ENCODE measurements around the gene MAP3K7. TPM values are rescaled to one million over a fixed set of nuclear protein-coding genes. Genes with fewer than 3 reads are reported as not detected.

Gene MAP3K7
- total RNA-seq, 2 donors from 2014 or later = 40.1 to 50.9 TPM

- no peak overlapping the region for H3K4me3 ChIP-seq (ENCODE audit: low read length)
- 70 to 77% methylated on average over 9 to 17 of the region's 17 CpGs for WGBS, 2 experiments (ENCODE audit: insufficient coverage in 1 of 2, insufficient read length in 1 of 2)
These were observed 90.4 kb downstream of the MAP3K7 start for GRCh38 chr6:90496258-90497016.

GRCh38 chr6:90495216-90495817 lies 91.6 kb downstream of the MAP3K7 start:
- Mint-ChIP-seq H3K27me3 (ENCODE audit: insufficient read depth) (no peaks in the 10 kb centered on the region), H3K4me1 (peaks cover 26% of the 10 kb centered on the region), H3K9me3 (no peaks in the 10 kb centered on the region), H3K4me3 (no peak overlapping the region), H3K36me3 (ENCODE audit: low read depth) (no peaks in the 10 kb centered on the region), H3K27ac (no peak overlapping the region)
- no peaks in the 10 kb centered on the region for H3K27me3 ChIP-seq (ENCODE audit: control insufficient read depth, insufficient read depth, low read length, poor library complexity, severe bottlenecking)
- no peak overlapping the region for H3K9ac ChIP-seq (ENCODE audit: extremely low read depth, low read length, poor library complexity, severe bottlenecking)
- H3K36me3 ChIP-seq (ENCODE audit: control insufficient read depth, insufficient read depth, low read length) = no peaks in the 10 kb centered on the region
- H3K27ac ChIP-seq (ENCODE audit: low read depth, low read length) = no peak overlapping the region
- no peak overlapping the region for H3K4me3 ChIP-seq (ENCODE audit: low read length)
- 60 to 78% methylated on average over 4 to 9 of the region's 9 CpGs for WGBS, 2 experiments (ENCODE audit: insufficient coverage in 1 of 2, insufficient read length in 1 of 2)
- no peaks in the 10 kb centered on the region for H3K9me3 ChIP-seq (ENCODE audit: control insufficient read depth, low read length)
- TF ChIP-seq CTCF (conservative IDR thresholded peaks at IDR 0.05) = no peak
- DNase-seq = peak; percentile 72
- H3K4me1 ChIP-seq (ENCODE audit: control insufficient read depth, insufficient read depth, low read length) = peaks cover 10% of the 10 kb centered on the region

More at GRCh38 chr6:90496258-90497016, 90.4 kb downstream of the MAP3K7 start:
- peak; percentile 55 for DNase-seq
- no peaks in the 10 kb centered on the region for H3K36me3 Mint-ChIP-seq (ENCODE audit: low read depth)
- H3K9me3 Mint-ChIP-seq = no peaks in the 10 kb centered on the region
- Histone ChIP-seq H3K9ac (ENCODE audit: extremely low read depth, low read length, poor library complexity, severe bottlenecking) (no peak overlapping the region), H3K9me3 (ENCODE audit: control insufficient read depth, low read length) (no peaks in the 10 kb centered on the region), H3K36me3 (ENCODE audit: control insufficient read depth, insufficient read depth, low read length) (no peaks in the 10 kb centered on the region), H3K4me1 (ENCODE audit: control insufficient read depth, insufficient read depth, low read length) (peaks cover 10% of the 10 kb centered on the region), H3K27ac (ENCODE audit: low read depth, low read length) (peak overlapping the region; percentile 73), H3K27me3 (ENCODE audit: control insufficient read depth, insufficient read depth, low read length, poor library complexity, severe bottlenecking) (no peaks in the 10 kb centered on the region)
- no peak overlapping the region for H3K27ac Mint-ChIP-seq
- no peak overlapping the region for H3K4me3 Mint-ChIP-seq
- TF ChIP-seq CTCF (conservative IDR thresholded peaks at IDR 0.05) = no peak
- no peaks in the 10 kb centered on the region for H3K27me3 Mint-ChIP-seq (ENCODE audit: insufficient read depth)
- H3K4me1 Mint-ChIP-seq = peaks cover 26% of the 10 kb centered on the region

- H3K27me3 ChIP-seq (ENCODE audit: control insufficient read depth, insufficient read depth, low read length, poor library complexity, severe bottlenecking) = no peaks in the 10 kb centered on the region
- H3K27ac ChIP-seq (ENCODE audit: low read depth, low read length) = peak overlapping the region; percentile 72
- H3K9me3 ChIP-seq (ENCODE audit: control insufficient read depth, low read length) = no peaks in the 10 kb centered on the region
- no peaks in the 10 kb centered on the region for H3K36me3 Mint-ChIP-seq (ENCODE audit: low read depth)
- H3K4me1 Mint-ChIP-seq = peaks cover 26% of the 10 kb centered on the region
- no peak overlapping the region for H3K9ac ChIP-seq (ENCODE audit: extremely low read depth, low read length, poor library complexity, severe bottlenecking)
- peaks cover 10% of the 10 kb centered on the region for H3K4me1 ChIP-seq (ENCODE audit: control insufficient read depth, insufficient read depth, low read length)
- peak overlapping the region; percentile 9 for H3K4me3 Mint-ChIP-seq
- H3K9me3 Mint-ChIP-seq = no peaks in the 10 kb centered on the region
- peak; percentile 79 for DNase-seq
- TF ChIP-seq CTCF (conservative IDR thresholded peaks at IDR 0.05) = no peak
- 15 to 38% methylated on average over 4 to 7 of the region's 7 CpGs for WGBS, 2 experiments (ENCODE audit: insufficient coverage in 1 of 2, insufficient read length in 1 of 2)
- peak overlapping the region; percentile 23 for H3K27ac Mint-ChIP-seq
- no peaks in the 10 kb centered on the region for H3K27me3 Mint-ChIP-seq (ENCODE audit: insufficient read depth)
- H3K4me3 ChIP-seq (ENCODE audit: low read length) = no peak overlapping the region
- H3K36me3 ChIP-seq (ENCODE audit: control insufficient read depth, insufficient read depth, low read length) = no peaks in the 10 kb centered on the region
These were observed 92.6 kb downstream of the MAP3K7 start for GRCh38 chr6:90494067-90494780.

Data from endodermal cell (in vitro differentiated cells).